Osteocyte (in vitro differentiated cells): Measurements from ENCODE around the gene CTSW. TPM values are rescaled to one million over a fixed set of nuclear protein-coding genes. Genes with fewer than 3 reads are reported as not detected.
A peak's percentile ranks its signal among the peaks of the same experiment; 100 is the strongest.

Source experiments
- DNase-seq: peaks from one replicate; pipeline ENCODE4 v3.0.0; 2021; ENCODE audit warnings: mixed read lengths; ENCODE audit not compliant: unreplicated experiment; ENCODE audit errors: extremely low spot score
- H3K27ac Mint-ChIP-seq: one replicate; pipeline ENCODE4 v1.8.0; 2021; ENCODE audit warnings: mild to moderate bottlenecking, mixed read lengths; ENCODE audit not compliant: unreplicated experiment
- H3K27me3 Mint-ChIP-seq: one replicate; pipeline ENCODE4 v1.8.0; 2021; ENCODE audit warnings: mixed read lengths; ENCODE audit not compliant: unreplicated experiment
- H3K36me3 Mint-ChIP-seq: one replicate; pipeline ENCODE4 v1.8.0; 2021; ENCODE audit warnings: mixed read lengths; ENCODE audit not compliant: unreplicated experiment
- H3K4me1 Mint-ChIP-seq: one replicate; pipeline ENCODE4 v1.8.0; 2021; ENCODE audit warnings: mixed read lengths; ENCODE audit not compliant: unreplicated experiment
- H3K4me3 Mint-ChIP-seq: one replicate; pipeline ENCODE4 v1.8.0; 2021; ENCODE audit warnings: mild to moderate bottlenecking, moderate library complexity, mixed read lengths; ENCODE audit not compliant: unreplicated experiment
- H3K9me3 Mint-ChIP-seq: one replicate; pipeline ENCODE4 v1.8.0; 2021; ENCODE audit warnings: mixed read lengths; ENCODE audit not compliant: unreplicated experiment
- total RNA-seq: library from RNA; stranded (reverse); gene quantifications from 2 replicates; pipeline ENCODE4 v1.2.1, GENCODE V29; 2021
- TF ChIP-seq, protein P1 (sequence below): fragments of 200-600 bp; sonication (generic); IDR thresholded peaks from 2 replicates; pipeline ENCODE4 v1.5.0; 2021; ENCODE audit warnings: antibody characterized with exemption, mild to moderate bottlenecking, moderate library complexity

CTSW gene
- total RNA-seq, 1 donor from 2014 or later = not detected

GRCh38 chr11:65907878-65908277, 28.2 kb downstream of the CTSW start:
- H3K36me3 Mint-ChIP-seq = no peaks in the 10 kb centered on the region
- H3K27ac Mint-ChIP-seq = no peak overlapping the region
- H3K27me3 Mint-ChIP-seq = no peaks in the 10 kb centered on the region
- H3K4me1 Mint-ChIP-seq = peaks cover 54% of the 10 kb centered on the region
- TF ChIP-seq, protein P1, sequence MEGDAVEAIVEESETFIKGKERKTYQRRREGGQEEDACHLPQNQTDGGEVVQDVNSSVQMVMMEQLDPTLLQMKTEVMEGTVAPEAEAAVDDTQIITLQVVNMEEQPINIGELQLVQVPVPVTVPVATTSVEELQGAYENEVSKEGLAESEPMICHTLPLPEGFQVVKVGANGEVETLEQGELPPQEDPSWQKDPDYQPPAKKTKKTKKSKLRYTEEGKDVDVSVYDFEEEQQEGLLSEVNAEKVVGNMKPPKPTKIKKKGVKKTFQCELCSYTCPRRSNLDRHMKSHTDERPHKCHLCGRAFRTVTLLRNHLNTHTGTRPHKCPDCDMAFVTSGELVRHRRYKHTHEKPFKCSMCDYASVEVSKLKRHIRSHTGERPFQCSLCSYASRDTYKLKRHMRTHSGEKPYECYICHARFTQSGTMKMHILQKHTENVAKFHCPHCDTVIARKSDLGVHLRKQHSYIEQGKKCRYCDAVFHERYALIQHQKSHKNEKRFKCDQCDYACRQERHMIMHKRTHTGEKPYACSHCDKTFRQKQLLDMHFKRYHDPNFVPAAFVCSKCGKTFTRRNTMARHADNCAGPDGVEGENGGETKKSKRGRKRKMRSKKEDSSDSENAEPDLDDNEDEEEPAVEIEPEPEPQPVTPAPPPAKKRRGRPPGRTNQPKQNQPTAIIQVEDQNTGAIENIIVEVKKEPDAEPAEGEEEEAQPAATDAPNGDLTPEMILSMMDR = no peak
- DNase-seq = no peak
- H3K9me3 Mint-ChIP-seq = no peaks in the 10 kb centered on the region
- H3K4me3 Mint-ChIP-seq = no peak overlapping the region

DNA sequence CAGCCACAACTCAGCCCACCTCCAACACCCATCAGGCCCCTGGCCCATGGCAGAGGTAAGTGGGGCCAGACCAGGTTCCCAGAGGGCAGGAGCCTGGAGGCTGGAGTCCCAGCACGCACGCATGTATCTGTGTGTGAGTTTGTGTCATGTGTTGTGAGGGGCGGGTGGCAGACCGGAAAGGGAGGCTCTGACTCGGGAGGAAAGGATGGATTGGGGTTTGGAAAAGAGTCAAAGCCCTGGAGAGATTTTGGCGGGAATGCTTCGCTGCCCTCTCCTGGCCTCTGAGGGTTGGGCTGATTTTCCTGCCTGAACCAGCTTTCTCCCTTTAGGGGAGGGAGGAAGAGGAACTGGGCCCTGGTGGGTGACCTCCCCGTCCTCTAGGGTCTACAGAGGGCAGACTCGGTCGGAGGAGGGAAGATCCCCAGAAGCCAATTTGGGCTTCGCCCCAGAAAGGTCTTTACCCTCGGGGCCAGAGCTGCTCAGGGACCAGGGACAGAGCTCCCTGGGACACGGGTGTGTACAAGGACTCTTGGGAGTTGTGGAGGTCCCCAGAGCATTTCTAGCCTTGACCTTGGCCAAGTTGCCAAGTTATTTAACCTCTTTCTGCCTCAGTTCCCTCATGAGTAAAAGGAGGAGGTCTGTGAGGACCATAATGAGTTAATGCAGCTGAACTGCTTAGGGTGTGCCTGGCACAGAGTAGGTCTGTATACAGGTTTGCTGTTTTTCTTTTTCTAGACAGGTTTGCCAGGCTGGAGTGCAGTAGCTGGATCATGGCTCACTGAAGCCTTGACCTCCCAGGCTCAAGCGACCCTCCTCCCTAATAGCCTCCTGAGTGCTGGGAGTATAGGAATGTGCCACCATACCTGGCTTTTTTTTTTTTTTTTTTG, 32.3 kb downstream of the CTSW start:
- Mint-ChIP-seq H3K4me1 (peaks cover 65% of the 10 kb centered on the region), H3K27ac (peak overlapping the region; percentile 91), H3K4me3 (no peak overlapping the region), H3K36me3 (peaks cover 3% of the 10 kb centered on the region), H3K9me3 (no peaks in the 10 kb centered on the region), H3K27me3 (no peaks in the 10 kb centered on the region)
- TF ChIP-seq, protein P1 = peak; percentile 37
- DNase-seq = no peak

- H3K36me3 Mint-ChIP-seq = peaks cover 6% of the 10 kb centered on the region
- no peaks in the 10 kb centered on the region for H3K27me3 Mint-ChIP-seq
- H3K4me1 Mint-ChIP-seq = peaks cover 67% of the 10 kb centered on the region
- no peak overlapping the region for H3K4me3 Mint-ChIP-seq
- no peak for DNase-seq
- no peaks in the 10 kb centered on the region for H3K9me3 Mint-ChIP-seq
- TF ChIP-seq, protein P1 = no peak
- peak overlapping the region; percentile 91 for H3K27ac Mint-ChIP-seq
These were observed 33.2 kb downstream of the CTSW start for GRCh38 chr11:65912845-65913244.

DNA sequence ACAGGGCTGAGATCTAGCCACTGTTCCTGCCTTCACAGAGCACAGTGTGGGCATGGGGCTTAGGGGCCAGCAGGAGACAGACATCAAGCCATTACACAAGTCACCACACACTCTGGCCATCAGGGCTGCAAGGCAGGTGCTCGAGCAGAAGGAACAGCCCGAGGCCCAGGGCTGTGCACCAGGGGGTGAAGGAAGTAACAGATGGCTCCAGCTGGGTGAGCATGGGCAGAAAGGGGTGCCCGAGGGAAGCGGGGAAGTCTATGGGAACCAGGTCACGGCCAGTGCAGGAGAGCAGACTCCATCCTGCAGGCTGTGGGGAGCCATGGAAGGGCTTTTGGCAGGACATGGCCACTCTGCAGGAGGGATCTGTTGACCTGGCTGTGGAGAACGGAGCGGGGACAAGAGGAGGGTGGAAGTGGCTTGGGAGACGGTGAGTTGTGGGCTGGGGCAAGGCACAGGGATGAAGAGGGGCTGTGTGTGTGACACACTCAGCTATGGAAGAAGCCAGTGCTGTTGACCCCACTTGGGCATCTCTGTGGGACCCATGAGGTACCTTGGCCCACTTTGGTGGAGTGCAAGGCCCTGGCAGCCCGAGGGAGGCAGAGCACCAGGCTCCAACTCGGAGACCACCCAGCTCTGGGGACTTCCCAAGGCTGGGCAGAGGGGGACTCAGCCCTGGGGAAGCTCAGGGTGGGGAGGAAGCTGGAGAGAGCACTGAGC, 35.6 kb downstream of the CTSW start:
- H3K4me3 Mint-ChIP-seq = peak overlapping the region; percentile 82
- H3K36me3 Mint-ChIP-seq = peaks cover 6% of the 10 kb centered on the region
- no peak for DNase-seq
- H3K27ac Mint-ChIP-seq = peak overlapping the region; percentile 98
- TF ChIP-seq, protein P1 = no peak
- H3K9me3 Mint-ChIP-seq = no peaks in the 10 kb centered on the region
- no peaks in the 10 kb centered on the region for H3K27me3 Mint-ChIP-seq
- peaks cover 62% of the 10 kb centered on the region for H3K4me1 Mint-ChIP-seq

- peak; percentile 96 for DNase-seq
- H3K27ac Mint-ChIP-seq = peak overlapping the region; percentile 98
- peaks cover 66% of the 10 kb centered on the region for H3K4me1 Mint-ChIP-seq
- H3K36me3 Mint-ChIP-seq = peaks cover 6% of the 10 kb centered on the region
- TF ChIP-seq, protein P1 = no peak
- H3K9me3 Mint-ChIP-seq = no peaks in the 10 kb centered on the region
- H3K27me3 Mint-ChIP-seq = no peaks in the 10 kb centered on the region
- H3K4me3 Mint-ChIP-seq = peak overlapping the region; percentile 82
These were observed 36.2 kb downstream of the CTSW start for GRCh38 chr11:65915821-65916251.
